ENCODE results near the gene CNTNAP4.

Gene CNTNAP4

DNA sequence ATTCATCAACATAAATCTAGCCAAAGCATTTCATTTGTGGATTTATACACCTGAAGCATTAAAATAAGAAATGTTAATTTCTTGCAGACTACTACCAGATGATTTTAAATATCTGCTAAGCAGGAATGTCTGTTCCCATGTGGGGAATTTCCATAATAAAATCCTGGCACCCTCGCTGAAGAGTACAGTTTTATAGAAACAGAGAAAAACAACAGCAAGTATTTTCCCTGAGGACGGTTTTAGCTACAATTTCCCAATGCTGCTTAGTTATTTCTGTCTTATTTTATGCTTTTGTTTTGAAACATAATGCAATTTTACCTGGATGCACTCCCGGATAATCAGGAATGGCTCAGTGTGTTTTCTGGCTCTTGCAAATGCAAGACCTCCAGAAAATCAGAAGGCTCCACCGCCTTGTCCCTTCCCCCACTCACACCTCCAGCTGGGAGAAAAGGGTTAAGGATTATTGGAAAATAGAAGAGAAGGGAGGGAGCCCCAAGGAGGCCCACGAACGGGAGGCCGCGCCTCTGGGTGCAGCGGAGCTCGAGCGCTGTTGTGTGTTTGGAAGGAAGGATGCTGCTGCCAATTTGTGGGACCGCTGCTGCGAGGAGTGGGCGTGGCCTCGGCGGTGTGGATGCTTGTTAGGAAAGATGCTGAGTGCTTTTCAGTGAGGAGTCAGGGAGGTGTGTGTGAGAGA lies at the start of gene CNTNAP4:
Gene CNTNAP4 (plus strand): TSS at position 657 of the 694 bp plus-strand sequence. CDS start 262 bp downstream, outside the sequence.
- DNase-seq = peak in 54 of 56 donors; percentile 6 to 86 (median 62)

DNA sequence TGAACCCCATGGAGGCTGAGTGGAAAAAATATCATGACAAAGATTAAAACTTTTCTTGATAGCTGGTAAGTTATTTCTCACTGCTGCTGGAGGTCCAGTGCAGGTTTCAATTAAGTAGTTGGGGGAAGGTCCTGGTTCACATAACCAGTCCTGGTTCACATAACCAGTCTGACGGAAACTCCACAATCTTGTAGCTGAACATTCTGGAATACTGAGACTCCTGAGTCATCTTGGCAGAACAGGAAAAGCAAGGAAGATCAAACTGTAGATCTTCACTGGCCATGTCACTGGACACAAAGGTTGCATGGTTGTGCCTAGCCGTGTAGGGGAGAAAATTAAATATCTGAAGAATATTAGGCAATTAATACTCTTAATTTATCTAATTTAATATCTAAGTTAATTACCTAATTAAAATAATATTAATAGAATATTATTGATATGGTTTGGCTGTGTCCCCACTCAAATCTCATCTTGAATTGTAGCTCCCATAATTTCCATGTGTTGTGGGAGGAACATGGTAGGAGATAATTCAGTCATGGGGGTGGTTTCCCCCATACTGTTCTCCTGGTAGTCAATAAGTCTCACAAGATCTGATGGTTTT lies 48.6 kb upstream of the CNTNAP4 start:
- DNase-seq = no peak

DNA sequence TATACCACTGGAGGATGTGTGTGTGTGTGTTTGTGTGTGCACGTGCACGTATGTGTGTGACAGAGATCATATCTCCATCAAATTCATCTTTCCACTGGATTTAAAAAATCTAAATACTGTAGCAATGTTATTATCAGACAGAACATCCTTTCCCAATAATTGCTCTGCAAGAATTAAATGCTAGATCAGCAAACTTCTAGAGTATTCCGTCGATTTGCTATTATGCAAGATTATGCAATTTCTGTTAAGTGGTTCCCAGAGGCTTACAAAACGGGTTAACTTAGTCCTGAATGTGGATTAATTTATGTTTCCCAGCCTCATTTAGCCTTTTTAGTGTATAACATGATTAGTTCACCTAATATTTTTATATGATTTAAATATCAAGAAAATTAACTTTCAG lies 44.5 kb upstream of the CNTNAP4 start:
- DNase-seq = no peak

- DNase-seq = no peak
Measured at GRCh38 chr16:76235025-76235424, 42.2 kb upstream of the CNTNAP4 start.

GRCh38 chr16:76235426-76235825 lies 41.8 kb upstream of the CNTNAP4 start:
- DNase-seq = no peak

DNA sequence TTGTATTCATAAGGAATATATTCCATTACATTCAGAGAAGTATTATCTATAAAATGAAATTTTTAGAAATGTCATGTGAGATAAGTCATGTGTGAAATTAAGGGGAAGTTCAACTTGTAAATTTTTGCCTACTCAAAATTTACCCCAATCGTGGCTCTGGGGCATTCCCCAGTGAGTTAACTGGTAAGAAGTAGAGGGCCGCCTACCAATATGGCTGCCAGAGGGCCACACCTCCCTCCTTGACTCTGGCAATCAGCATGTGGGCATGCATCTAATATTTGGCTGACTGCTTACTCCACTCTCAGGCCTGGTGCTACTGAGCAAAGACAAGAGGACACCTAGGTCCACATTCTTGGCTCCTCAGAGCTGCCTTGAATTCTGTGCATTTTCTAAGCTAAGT lies 39.7 kb upstream of the CNTNAP4 start:
- DNase-seq = no peak

- DNase-seq = peak in 1 of 56 donors; percentile 6
Measured at GRCh38 chr16:76241755-76242154, 35.4 kb upstream of the CNTNAP4 start.

- no peak for DNase-seq
Measured at GRCh38 chr16:76243620-76244019, 33.6 kb upstream of the CNTNAP4 start.

DNA sequence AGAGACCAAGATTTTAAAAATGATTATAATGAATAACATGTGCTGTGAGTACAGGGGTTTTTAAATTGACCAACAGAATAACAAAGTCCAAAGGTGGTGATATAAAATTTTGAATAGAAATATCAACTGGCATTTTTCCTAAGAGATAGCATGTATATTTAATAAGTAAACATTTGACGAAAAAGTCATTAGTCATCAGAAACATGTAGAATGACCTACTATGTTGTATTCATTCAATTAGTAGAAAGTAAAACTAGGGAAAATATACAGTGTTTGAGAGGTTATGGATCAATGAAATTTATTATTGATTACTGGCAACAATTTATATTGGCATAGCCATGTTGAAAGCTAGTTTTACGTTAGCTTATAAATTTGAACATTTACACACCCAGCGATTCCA lies 30.6 kb upstream of the CNTNAP4 start:
- DNase-seq = no peak

- DNase-seq = peak in 1 of 56 donors; percentile 3
Measured at GRCh38 chr16:76265434-76266045, 11.7 kb upstream of the CNTNAP4 start.

DNA sequence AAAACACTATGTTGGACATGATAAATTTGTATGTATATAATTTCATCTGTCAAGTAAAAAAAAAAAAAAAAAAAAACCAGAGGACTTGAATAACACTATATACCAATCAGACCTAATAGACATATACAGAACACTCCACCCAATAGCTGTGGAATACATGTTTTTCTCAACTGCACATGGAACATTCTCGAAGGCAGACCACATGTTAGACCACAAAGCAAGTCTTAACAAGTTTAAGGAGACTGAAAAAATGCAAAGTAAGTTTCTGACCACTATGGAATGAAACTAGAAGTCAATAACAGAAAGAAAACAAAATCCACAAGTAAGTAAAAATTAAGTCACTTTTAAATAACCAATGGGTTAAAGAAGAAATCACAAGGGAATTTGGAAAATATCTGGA lies 8.4 kb upstream of the CNTNAP4 start:
- no peak for DNase-seq

- peak in 4 of 56 donors; percentile 37 to 70 (median 56) for DNase-seq
Measured at GRCh38 chr16:76277460-76278030, 344 bp downstream of the CNTNAP4 start.

GRCh38 chr16:76278086-76278485 lies 885 bp downstream of the CNTNAP4 start:
- peak in 5 of 56 donors; percentile 8 to 18 (median 14) for DNase-seq

DNA sequence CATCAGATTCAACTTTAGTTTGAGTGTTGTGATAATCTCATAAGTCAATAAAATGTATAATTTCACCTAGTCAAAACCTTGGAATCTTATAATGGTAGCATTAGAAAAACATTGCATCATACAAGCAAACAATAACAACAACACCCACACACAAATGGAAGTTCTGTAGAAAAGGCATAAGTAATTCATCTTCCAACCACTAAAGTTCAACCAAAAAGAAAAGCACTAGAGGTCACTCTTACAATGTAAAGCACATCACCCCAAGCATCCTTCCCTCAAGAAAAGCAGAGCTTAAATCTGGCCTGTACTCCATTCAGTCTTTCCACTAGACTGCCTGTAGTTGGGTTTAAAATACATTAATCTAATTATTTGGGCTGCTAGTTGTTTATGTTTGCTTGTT lies 1.8 kb downstream of the CNTNAP4 start:
- peak in 1 of 56 donors; percentile 12 for DNase-seq

- no peak for DNase-seq
Measured at GRCh38 chr16:76280421-76281215, 3.4 kb downstream of the CNTNAP4 start.

- DNase-seq = no peak
Measured at GRCh38 chr16:76287466-76287865, 10.3 kb downstream of the CNTNAP4 start.

DNA sequence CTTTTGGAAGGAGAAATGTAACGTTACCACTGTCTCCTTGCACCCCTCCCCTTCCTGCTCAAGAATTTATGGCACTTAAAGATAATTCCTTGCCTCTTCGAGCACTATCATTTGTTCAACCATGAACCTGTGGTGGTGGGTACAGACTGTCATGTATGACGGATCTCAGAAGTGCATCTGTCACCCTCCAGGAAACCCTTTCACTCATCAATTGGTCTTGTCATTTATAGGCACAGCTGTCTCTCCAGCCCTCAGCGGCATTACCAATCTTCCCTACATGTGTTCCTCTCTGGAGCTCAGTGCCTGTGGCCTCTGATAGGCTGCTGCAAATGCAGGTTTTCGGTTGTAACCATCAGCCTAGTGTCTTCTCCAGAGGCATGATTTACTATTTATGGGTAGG lies 15.0 kb downstream of the CNTNAP4 start:
- DNase-seq = no peak

GRCh38 chr16:76293980-76294379 lies 16.8 kb downstream of the CNTNAP4 start:
- DNase-seq = no peak

DNA sequence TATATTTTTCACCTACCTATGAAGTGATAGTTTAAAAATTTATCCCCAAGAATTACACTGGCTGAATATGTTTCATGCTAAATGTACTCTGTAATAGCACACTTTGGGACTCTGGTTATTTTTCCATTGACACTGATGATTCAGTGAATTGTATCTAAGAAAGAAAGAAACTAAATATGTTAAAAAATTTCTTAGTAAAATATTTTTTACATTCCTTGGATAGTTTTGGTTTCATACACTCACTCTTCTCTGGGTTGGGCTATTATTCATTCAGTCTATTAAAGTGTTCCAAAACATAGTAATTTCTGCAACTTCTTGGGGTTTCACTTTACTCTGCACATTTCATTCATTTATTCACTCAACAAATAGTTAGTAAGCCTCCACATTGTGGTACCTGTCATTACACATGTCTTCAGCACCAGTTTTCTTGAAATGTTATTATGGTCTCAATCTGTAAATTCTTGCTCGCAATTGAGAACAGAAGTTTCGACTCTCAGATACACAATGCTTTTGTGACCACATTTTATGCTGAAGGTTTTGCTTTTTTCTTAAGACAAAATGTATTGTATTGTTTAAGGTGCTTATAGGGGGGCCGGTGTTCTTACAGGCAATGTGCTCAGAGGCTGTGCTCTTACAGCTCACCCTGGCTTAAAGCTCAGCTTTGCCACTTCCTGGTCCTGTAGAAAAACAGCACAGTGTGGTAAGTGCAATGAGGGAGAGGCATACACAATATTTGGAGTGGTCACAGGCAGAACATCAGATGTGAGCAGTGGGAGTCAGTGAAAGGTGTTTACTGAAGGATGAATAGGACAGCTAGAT lies 17.4 kb downstream of the CNTNAP4 start:
- DNase-seq = no peak

GRCh38 chr16:76297941-76298340 lies 20.7 kb downstream of the CNTNAP4 start:
- no peak for DNase-seq

Measured in nucleus accumbens (tissue), 56 donors.